Heart left ventricle (tissue), 13 donors: Measurements from ENCODE around the gene RAB9B.

Experiments
- POLR2A ChIP-seq, 2 donors: fragments of 450-650 bp; IDR thresholded peaks; one replicate each; pipeline ENCODE4 v1.6.1; 2017; ENCODE audit warnings: antibody characterized with exemption in 2 of 2, mild to moderate bottlenecking in 2 of 2, moderate library complexity in 2 of 2
- TF ChIP-seq, protein P1 (sequence below), 12 donors: fragments of 200-600 bp; sonication (generic) in 4 of 12; IDR thresholded peaks; one replicate each; pipeline versions ENCODE4 v1.5.0 to v1.8.0; 2018 to 2022; ENCODE audit warnings: antibody characterized with exemption in 12 of 12, mild to moderate bottlenecking in 5 of 12
- donor health status: ischemic (EF 13 %, LVEDD 7.1; RV severe dilation, severe dysfunction).
- donor health status: DM: no; HTN: yes; CAD: no.
- donor health status: DM: no; HTN: no; CAD: no.
- donor health status: ischemic (EF 25% LVEDD 6.9; RV normal size, moderate dysfunction).
- donor health status: ischemic (EF 25% LVEDD 5.7; RV mildly dilated, moderate dysfunction).
- donor health status: ischemic (EF 35%, LVEDD 5.7; RV mildly dilated, moderate dysfunction).
- donor health status: nonischemic (EF 11% LVEDD 7.7; RV severe dilation, severe dysfunction).
- donor health status: DM: yes; HTN: yes; CAD: no.
- donor health status: PGD.
- donor health status: ischemic (EF 29% LVEDD 5.4; RV normal size, mild dysfunction).
- donor health status: nonischemic (EF 23%, LVEDD 6.1; RV moderate dilation, normal function).

DNA sequence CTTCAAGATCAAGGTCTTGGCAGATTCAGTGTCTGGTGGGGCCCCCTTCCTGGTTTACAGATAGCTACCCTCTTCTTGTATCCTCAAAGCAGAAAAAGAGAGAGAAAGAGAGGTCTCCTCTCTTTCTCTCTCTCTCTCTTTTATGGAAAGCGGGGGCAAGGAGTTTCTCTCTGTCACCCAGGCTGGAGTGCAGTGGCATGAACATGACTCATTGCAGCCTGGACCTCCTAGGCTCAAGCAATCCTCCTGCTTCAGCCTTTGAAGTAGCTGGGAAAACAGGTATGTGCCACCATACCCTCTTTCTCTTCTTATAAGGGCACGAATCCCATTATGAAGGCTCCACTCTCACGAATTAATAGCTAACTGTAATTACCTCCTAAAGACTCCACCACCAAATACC lies 20.2 kb downstream of the RAB9B start:
- TF ChIP-seq, protein P1, sequence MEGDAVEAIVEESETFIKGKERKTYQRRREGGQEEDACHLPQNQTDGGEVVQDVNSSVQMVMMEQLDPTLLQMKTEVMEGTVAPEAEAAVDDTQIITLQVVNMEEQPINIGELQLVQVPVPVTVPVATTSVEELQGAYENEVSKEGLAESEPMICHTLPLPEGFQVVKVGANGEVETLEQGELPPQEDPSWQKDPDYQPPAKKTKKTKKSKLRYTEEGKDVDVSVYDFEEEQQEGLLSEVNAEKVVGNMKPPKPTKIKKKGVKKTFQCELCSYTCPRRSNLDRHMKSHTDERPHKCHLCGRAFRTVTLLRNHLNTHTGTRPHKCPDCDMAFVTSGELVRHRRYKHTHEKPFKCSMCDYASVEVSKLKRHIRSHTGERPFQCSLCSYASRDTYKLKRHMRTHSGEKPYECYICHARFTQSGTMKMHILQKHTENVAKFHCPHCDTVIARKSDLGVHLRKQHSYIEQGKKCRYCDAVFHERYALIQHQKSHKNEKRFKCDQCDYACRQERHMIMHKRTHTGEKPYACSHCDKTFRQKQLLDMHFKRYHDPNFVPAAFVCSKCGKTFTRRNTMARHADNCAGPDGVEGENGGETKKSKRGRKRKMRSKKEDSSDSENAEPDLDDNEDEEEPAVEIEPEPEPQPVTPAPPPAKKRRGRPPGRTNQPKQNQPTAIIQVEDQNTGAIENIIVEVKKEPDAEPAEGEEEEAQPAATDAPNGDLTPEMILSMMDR (IDR thresholded peaks at IDR 0.05): no peak
- TF ChIP-seq POLR2A (IDR thresholded peaks at IDR 0.05): no peak
